H9 (cell line): ENCODE data around the gene SETMAR. TPM values are rescaled to one million over a fixed set of nuclear protein-coding genes. Genes with fewer than 3 reads are reported as not detected.

Experiments
- DNase-seq: peaks from one replicate; pipeline ENCODE4 v3.0.0-alpha.2; 2017
- H2AFZ ChIP-seq: one replicate; pipeline ENCODE4 v1.6.1; 2013; ENCODE audit warnings: mild to moderate bottlenecking, low read length, control low read depth, moderate library complexity
- H2AK5ac ChIP-seq: 2 replicates; pipeline ENCODE4 v1.6.1; 2013; ENCODE audit warnings: low read length, control low read depth, mixed read lengths; ENCODE audit not compliant: insufficient read length
- H2BK120ac ChIP-seq: one replicate; pipeline ENCODE4 v1.6.1; 2013; ENCODE audit warnings: low read depth, mild to moderate bottlenecking, low read length, control low read depth, inconsistent platforms; ENCODE audit not compliant: poor library complexity, severe bottlenecking
- H2BK12ac ChIP-seq: 2 replicates; pipeline ENCODE4 v1.6.1; 2013; ENCODE audit warnings: low read length, control low read depth, mixed read lengths, low read depth; ENCODE audit not compliant: insufficient read length
- H2BK15ac ChIP-seq: 2 replicates; pipeline ENCODE4 v1.6.1; 2013; ENCODE audit warnings: low read depth, low read length, control low read depth
- H2BK20ac ChIP-seq: one replicate; pipeline ENCODE4 v1.6.1; 2013; ENCODE audit warnings: low read depth, mild to moderate bottlenecking, low read length, control low read depth, inconsistent platforms; ENCODE audit not compliant: poor library complexity, severe bottlenecking
- H2BK5ac ChIP-seq: 2 replicates; pipeline ENCODE4 v1.6.1; 2013; ENCODE audit warnings: low read length, control low read depth, mixed read lengths; ENCODE audit not compliant: insufficient read length
- H3K14ac ChIP-seq: 2 replicates; pipeline ENCODE4 v1.6.1; 2013; ENCODE audit warnings: low read length, control low read depth; ENCODE audit not compliant: insufficient read depth
- H3K18ac ChIP-seq: 2 replicates; pipeline ENCODE4 v1.6.1; 2013; ENCODE audit warnings: low read depth, mild to moderate bottlenecking, mixed read lengths, low read length, control low read depth; ENCODE audit not compliant: insufficient read length
- H3K23ac ChIP-seq: 2 replicates; pipeline ENCODE4 v1.6.1; 2013; ENCODE audit warnings: low read length, control low read depth, mixed read lengths, low read depth; ENCODE audit not compliant: insufficient read length
- H3K23me2 ChIP-seq: 2 replicates; pipeline ENCODE4 v1.6.1; 2013; ENCODE audit warnings: low read depth, mild to moderate bottlenecking, mixed read lengths, low read length, control low read depth; ENCODE audit not compliant: insufficient read length, poor library complexity, severe bottlenecking
- H3K27ac ChIP-seq: 2 replicates; pipeline ENCODE4 v1.5.1; 2013; ENCODE audit warnings: low read length, control low read depth, mixed read lengths, low read depth; ENCODE audit not compliant: insufficient read length
- H3K27me3 ChIP-seq: 2 replicates; pipeline ENCODE4 v1.6.1; 2013; ENCODE audit warnings: low read length, control low read depth, inconsistent platforms; ENCODE audit not compliant: insufficient read depth
- H3K4ac ChIP-seq: 2 replicates; pipeline ENCODE4 v1.6.1; 2013; ENCODE audit warnings: low read depth, mild to moderate bottlenecking, control low read depth, inconsistent platforms, low read length, moderate library complexity
- H3K4me1 ChIP-seq: 2 replicates; pipeline ENCODE4 v1.6.1; 2013; ENCODE audit warnings: low read length, control low read depth, inconsistent platforms; ENCODE audit not compliant: insufficient read depth
- H3K4me2 ChIP-seq: 2 replicates; pipeline ENCODE4 v1.6.1; 2013; ENCODE audit warnings: low read length, control low read depth, mixed read lengths; ENCODE audit not compliant: insufficient read length, insufficient read depth
- H3K56ac ChIP-seq: 2 replicates; pipeline ENCODE4 v1.6.1; 2013; ENCODE audit warnings: low read depth, mild to moderate bottlenecking, mixed read lengths, low read length, control low read depth; ENCODE audit not compliant: insufficient read length
- H3K79me1 ChIP-seq: 2 replicates; pipeline ENCODE4 v1.6.1; 2013; ENCODE audit warnings: low read depth, mild to moderate bottlenecking, moderate library complexity, low read length, control low read depth, inconsistent platforms; ENCODE audit not compliant: insufficient read depth, poor library complexity, severe bottlenecking
- H3K79me2 ChIP-seq: 2 replicates; pipeline ENCODE4 v1.6.1; 2013; ENCODE audit warnings: low read length, control low read depth, inconsistent platforms; ENCODE audit not compliant: insufficient read depth
- H3K9ac ChIP-seq: 2 replicates; pipeline ENCODE4 v1.6.1; 2013; ENCODE audit warnings: low read length, control low read depth, mixed read lengths; ENCODE audit not compliant: insufficient read length; ENCODE audit errors: extremely low read depth
- H3K9me3 ChIP-seq: one replicate; pipeline ENCODE4 v1.6.1; 2013; ENCODE audit warnings: low read depth, low read length, inconsistent platforms; ENCODE audit not compliant: control insufficient read depth
- H3T11ph ChIP-seq: one replicate; pipeline ENCODE4 v1.6.1; 2013; ENCODE audit warnings: mild to moderate bottlenecking, low read length, control low read depth, inconsistent platforms
- H4K20me1 ChIP-seq: one replicate; pipeline ENCODE4 v1.6.1; 2013; ENCODE audit not compliant: control insufficient read depth, insufficient read length, insufficient read depth
- H4K5ac ChIP-seq: 2 replicates; pipeline ENCODE4 v1.6.1; 2013; ENCODE audit warnings: low read depth, mild to moderate bottlenecking, mixed read lengths, low read length, control low read depth; ENCODE audit not compliant: insufficient read length
- H4K8ac ChIP-seq: replicated peaks from 2 replicates; pipeline ENCODE4 v1.6.1; 2013; ENCODE audit warnings: low read length, control low read depth, mixed read lengths, low read depth; ENCODE audit not compliant: insufficient read length
- H4K91ac ChIP-seq: 2 replicates; pipeline ENCODE4 v1.6.1; 2013; ENCODE audit warnings: low read depth, mild to moderate bottlenecking, moderate library complexity, mixed read lengths, low read length, control low read depth; ENCODE audit not compliant: insufficient read length
- H3K27ac Mint-ChIP-seq, 3 experiments: 2 replicates in 2 of 3; 3 replicates in 1 of 3; pipeline ENCODE4 v1.8.0; 2020 to 2021; ENCODE audit warnings: mixed read lengths in 3 of 3, mild to moderate bottlenecking in 1 of 3, moderate library complexity in 1 of 3
- H3K27me3 Mint-ChIP-seq: 2 replicates; pipeline ENCODE4 v1.8.0; 2021; ENCODE audit warnings: low read depth, mild to moderate bottlenecking, moderate library complexity, mixed read lengths
- H3K36me3 Mint-ChIP-seq, 3 experiments: 2 replicates in 2 of 3; 3 replicates in 1 of 3; pipeline ENCODE4 v1.8.0; 2020 to 2021; ENCODE audit warnings: low read depth in 3 of 3, mixed read lengths in 3 of 3; ENCODE audit not compliant: insufficient read depth in 1 of 3
- H3K4me1 Mint-ChIP-seq, 2 experiments: 2 replicates each; pipeline ENCODE4 v1.8.0; 2020; ENCODE audit warnings: mixed read lengths in 2 of 2
- H3K4me3 Mint-ChIP-seq, 2 experiments: 2 replicates in 1 of 2; 3 replicates in 1 of 2; pipeline ENCODE4 v1.8.0; 2020 to 2021; ENCODE audit warnings: mild to moderate bottlenecking in 2 of 2, mixed read lengths in 2 of 2, moderate library complexity in 1 of 2
- H3K9me3 Mint-ChIP-seq, 2 experiments: 2 replicates in 1 of 2; 3 replicates in 1 of 2; pipeline ENCODE4 v1.8.0; 2020; ENCODE audit warnings: mild to moderate bottlenecking in 2 of 2, mixed read lengths in 2 of 2, moderate library complexity in 1 of 2
- WGBS: extraction: QIAGEN DNeasy Blood & Tissue Kit; methylation state at CpG from one replicate; pipeline ENCODE4 v1.1.7; 2013; ENCODE audit warnings: missing lambda C conversion rate, low lambda C conversion rate, mixed read lengths; ENCODE audit not compliant: insufficient read length; ENCODE audit errors: extremely low coverage; 5-methylcytosine and 5-hydroxymethylcytosine counted together
- total RNA-seq: library from RNA; stranded (reverse); gene quantifications from 2 replicates; pipeline ENCODE4 v1.2.1, GENCODE V29; 2021
- TF ChIP-seq, protein P1 (sequence below): fragments of 200-600 bp; sonication (generic); conservative IDR thresholded peaks from 3 replicates; pipeline ENCODE4 v1.8.0; 2021; ENCODE audit warnings: antibody characterized with exemption, mild to moderate bottlenecking

The SETMAR gene
- total RNA-seq, 1 experiment from 2014 or later, result 29.1 TPM

DNA sequence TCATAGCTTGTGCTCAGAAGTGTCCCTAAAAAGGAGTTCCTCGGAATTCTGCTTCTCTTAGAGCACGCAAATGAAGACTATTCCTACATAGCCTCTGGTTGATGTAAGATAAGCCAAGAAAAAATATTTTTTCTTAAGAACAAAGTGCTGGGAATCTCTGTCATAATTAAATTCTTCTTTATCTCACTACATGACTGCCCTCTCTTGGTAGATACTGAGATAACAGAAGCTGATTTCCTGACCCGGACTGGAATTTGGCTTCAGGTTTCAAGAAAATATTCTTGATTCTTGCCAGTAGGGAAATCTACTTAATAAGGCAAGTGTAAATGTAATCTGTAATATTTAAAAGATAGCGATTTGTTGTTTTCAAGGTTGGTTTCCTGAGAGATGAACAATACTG is 31.3 kb upstream of the SETMAR start:
- Histone ChIP-seq H3K23me2 (no peaks in the 10 kb centered on the region), H3K9ac (no peak overlapping the region), H3K4me1 (no peaks in the 10 kb centered on the region), H4K91ac (no peak overlapping the region), H2BK15ac (no peak overlapping the region), H3K4ac (no peak overlapping the region), H4K8ac (no peak overlapping the region), H2AK5ac (no peak overlapping the region), H3K9me3 (no peaks in the 10 kb centered on the region), H3K27me3 (no peaks in the 10 kb centered on the region; the same call in 1 of the 2 replicates), H4K20me1 (no peaks in the 10 kb centered on the region), H3K79me2 (no peaks in the 10 kb centered on the region), H3K4me2 (no peak overlapping the region), H2BK5ac (no peak overlapping the region), H3T11ph (no peak overlapping the region), H2BK12ac (no peak overlapping the region), H3K23ac (no peak overlapping the region), H3K14ac (no peak overlapping the region), H2BK120ac (no peak overlapping the region), H2AFZ (no peak overlapping the region), H4K5ac (no peak overlapping the region), H3K56ac (no peak overlapping the region), H3K79me1 (no peaks in the 10 kb centered on the region), H3K18ac (no peak overlapping the region), H2BK20ac (no peak overlapping the region), H3K27ac (no peak overlapping the region)
- DNase-seq, result no peak
- TF ChIP-seq, protein P1, sequence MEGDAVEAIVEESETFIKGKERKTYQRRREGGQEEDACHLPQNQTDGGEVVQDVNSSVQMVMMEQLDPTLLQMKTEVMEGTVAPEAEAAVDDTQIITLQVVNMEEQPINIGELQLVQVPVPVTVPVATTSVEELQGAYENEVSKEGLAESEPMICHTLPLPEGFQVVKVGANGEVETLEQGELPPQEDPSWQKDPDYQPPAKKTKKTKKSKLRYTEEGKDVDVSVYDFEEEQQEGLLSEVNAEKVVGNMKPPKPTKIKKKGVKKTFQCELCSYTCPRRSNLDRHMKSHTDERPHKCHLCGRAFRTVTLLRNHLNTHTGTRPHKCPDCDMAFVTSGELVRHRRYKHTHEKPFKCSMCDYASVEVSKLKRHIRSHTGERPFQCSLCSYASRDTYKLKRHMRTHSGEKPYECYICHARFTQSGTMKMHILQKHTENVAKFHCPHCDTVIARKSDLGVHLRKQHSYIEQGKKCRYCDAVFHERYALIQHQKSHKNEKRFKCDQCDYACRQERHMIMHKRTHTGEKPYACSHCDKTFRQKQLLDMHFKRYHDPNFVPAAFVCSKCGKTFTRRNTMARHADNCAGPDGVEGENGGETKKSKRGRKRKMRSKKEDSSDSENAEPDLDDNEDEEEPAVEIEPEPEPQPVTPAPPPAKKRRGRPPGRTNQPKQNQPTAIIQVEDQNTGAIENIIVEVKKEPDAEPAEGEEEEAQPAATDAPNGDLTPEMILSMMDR, result peak; percentile 78
- Mint-ChIP-seq H3K27ac (no peak overlapping the region; a peak in 1 of 7 replicates), H3K27me3 (peaks cover 6% of the 10 kb centered on the region; the same call in 1 of the 2 replicates), H3K4me3 (no peak overlapping the region), H3K36me3 (no peaks in the 10 kb centered on the region), H3K4me1 (peaks cover 0 to 5% of the 10 kb centered on the region in 2 experiments; a peak in 2 of 4 replicates), H3K9me3 (peaks cover 0 to 4% of the 10 kb centered on the region in 2 experiments; a peak in 1 of 5 replicates)
- WGBS, result no CpG with 5 or more reads among the region's 4 CpGs
